Smooth muscle cell (in vitro differentiated cells): ENCODE results near the gene AKAP8L. TPM values are rescaled to one million over a fixed set of nuclear protein-coding genes. Genes with fewer than 3 reads are reported as not detected.

Experiments used
- DNase-seq: peaks from one replicate; lab custom pipeline; 2025; ENCODE audit not compliant: unreplicated experiment; lab: John Stamatoyannopoulos, UW
- H2AFZ ChIP-seq: fragments of 200-600 bp; sonication (generic); 2 replicates; pipeline ENCODE4 v1.6.0; 2016; ENCODE audit warnings: antibody characterized with exemption, low read depth, mild to moderate bottlenecking
- H3F3A ChIP-seq: fragments of 200-600 bp; sonication (generic); 2 replicates; pipeline ENCODE4 v1.6.0; 2017; ENCODE audit warnings: antibody characterized with exemption, low read depth
- H3K27ac ChIP-seq: fragments of 200-600 bp; sonication (generic); 2 replicates; pipeline ENCODE4 v1.5.1; 2016; ENCODE audit warnings: low read depth, mild to moderate bottlenecking
- H3K27me3 ChIP-seq: fragments of 200-600 bp; sonication (generic); 2 replicates; pipeline ENCODE4 v1.6.1; 2016; ENCODE audit warnings: low read depth, mild to moderate bottlenecking
- H3K36me3 ChIP-seq: fragments of 200-600 bp; sonication (generic); 2 replicates; pipeline ENCODE4 v1.5.1; 2016; ENCODE audit warnings: low read depth
- H3K4me1 ChIP-seq: fragments of 200-600 bp; sonication (generic); 2 replicates; pipeline ENCODE4 v1.5.1; 2016; ENCODE audit warnings: low read depth
- H3K4me2 ChIP-seq: fragments of 200-600 bp; sonication (generic); 2 replicates; pipeline ENCODE4 v1.6.0; 2016; ENCODE audit warnings: mild to moderate bottlenecking
- H3K4me3 ChIP-seq: fragments of 200-600 bp; sonication (generic); 2 replicates; pipeline ENCODE4 v1.5.1; 2016; ENCODE audit warnings: mild to moderate bottlenecking
- H3K79me2 ChIP-seq: fragments of 200-600 bp; sonication (generic); 2 replicates; pipeline ENCODE4 v1.6.0; 2016; ENCODE audit warnings: low read depth, mild to moderate bottlenecking
- H3K9ac ChIP-seq: fragments of 200-600 bp; sonication (generic); 2 replicates; pipeline ENCODE4 v1.6.0; 2016; ENCODE audit warnings: low read depth
- H3K9me3 ChIP-seq: fragments of 200-600 bp; sonication (generic); replicated peaks from 2 replicates; pipeline ENCODE4 v1.5.1; 2016; ENCODE audit warnings: low read depth
- H4K20me1 ChIP-seq: fragments of 200-600 bp; sonication (generic); 2 replicates; pipeline ENCODE4 v1.6.0; 2016; ENCODE audit warnings: low read depth
- WGBS: methylation state at CpG from one replicate; pipeline ENCODE4 v1.1.7; 2016; ENCODE audit warnings: low lambda C conversion rate; 5-methylcytosine and 5-hydroxymethylcytosine counted together
- polyA plus RNA-seq: library from polyadenylated mRNA; unstranded; fragments of >200 nt; fragmentation: Nextera tagmentation; extraction: Ambion mirVana; gene quantifications from 2 replicates; pipeline ENCODE4 v1.2.1, GENCODE V29; 2016
- total RNA-seq: library from RNA; depleted of rRNA; stranded (reverse); fragments of >200 nt; gene quantifications from 2 replicates; pipeline ENCODE4 v1.2.3, GENCODE V29; 2014
- TF ChIP-seq, protein P1 (sequence below): fragments of 200-600 bp; sonication (generic); IDR thresholded peaks from 2 replicates; pipeline ENCODE4 v1.5.1; 2017; ENCODE audit warnings: borderline replicate concordance, mild to moderate bottlenecking, antibody characterized with exemption; ENCODE audit not compliant: insufficient read depth, poor library complexity, severe bottlenecking

The AKAP8L gene
- total and polyA plus RNA-seq, 2 experiments from 2014 or later = 61.9 to 105 TPM

DNA sequence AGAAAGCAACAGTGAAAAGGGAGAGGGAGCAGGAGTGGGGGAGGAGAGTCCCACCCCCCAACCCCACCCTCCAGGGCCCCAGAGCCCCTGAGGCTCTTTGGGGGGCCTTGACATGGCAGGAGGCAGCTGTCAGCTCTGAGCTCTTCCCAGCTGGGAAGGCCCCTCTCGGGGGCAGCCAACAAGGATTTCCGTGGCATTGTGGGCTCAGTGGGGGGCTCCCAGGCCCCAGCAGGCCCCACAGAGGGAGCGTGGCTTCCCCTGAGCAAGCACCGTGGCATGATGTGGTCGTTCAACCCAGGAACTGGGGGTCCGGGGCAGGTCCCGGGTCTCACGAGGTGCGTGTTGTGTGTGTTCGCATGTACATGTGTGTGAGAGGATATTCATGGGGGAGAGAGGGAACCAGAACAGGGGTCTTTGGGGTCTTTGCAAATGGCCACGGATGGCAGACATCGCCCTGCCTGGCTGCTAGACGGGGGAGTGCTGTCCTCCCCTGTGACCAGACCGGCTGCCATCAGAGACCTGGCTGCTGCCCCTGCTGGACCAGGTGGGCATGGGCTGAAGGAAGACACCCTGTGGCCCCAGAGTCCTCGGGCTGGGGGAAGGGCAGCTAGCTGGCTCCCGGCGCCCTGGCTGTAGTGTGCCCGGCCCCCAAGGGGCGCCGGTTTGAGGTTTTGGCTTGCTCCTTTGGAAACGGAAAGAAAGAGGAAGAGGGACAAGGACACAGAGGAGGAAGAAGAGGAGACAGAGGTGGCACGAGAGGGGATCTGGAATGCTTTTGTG, 3.7 kb upstream of the AKAP8L start:
- Histone ChIP-seq H3K27ac (no peak overlapping the region), H3K9ac (no peak overlapping the region), H3F3A (peaks cover 9% of the 10 kb centered on the region), H3K4me2 (no peak overlapping the region), H3K4me1 (peaks cover 10% of the 10 kb centered on the region), H4K20me1 (peaks cover 11% of the 10 kb centered on the region), H3K36me3 (peaks cover 14% of the 10 kb centered on the region), H3K9me3 (no peaks in the 10 kb centered on the region), H3K4me3 (no peak overlapping the region), H3K27me3 (no peaks in the 10 kb centered on the region), H3K79me2 (peaks cover 13% of the 10 kb centered on the region), H2AFZ (no peak overlapping the region)
- 96% methylated on average over 22 of the region's 22 CpGs for WGBS
- no peak for DNase-seq
- TF ChIP-seq, protein P1, sequence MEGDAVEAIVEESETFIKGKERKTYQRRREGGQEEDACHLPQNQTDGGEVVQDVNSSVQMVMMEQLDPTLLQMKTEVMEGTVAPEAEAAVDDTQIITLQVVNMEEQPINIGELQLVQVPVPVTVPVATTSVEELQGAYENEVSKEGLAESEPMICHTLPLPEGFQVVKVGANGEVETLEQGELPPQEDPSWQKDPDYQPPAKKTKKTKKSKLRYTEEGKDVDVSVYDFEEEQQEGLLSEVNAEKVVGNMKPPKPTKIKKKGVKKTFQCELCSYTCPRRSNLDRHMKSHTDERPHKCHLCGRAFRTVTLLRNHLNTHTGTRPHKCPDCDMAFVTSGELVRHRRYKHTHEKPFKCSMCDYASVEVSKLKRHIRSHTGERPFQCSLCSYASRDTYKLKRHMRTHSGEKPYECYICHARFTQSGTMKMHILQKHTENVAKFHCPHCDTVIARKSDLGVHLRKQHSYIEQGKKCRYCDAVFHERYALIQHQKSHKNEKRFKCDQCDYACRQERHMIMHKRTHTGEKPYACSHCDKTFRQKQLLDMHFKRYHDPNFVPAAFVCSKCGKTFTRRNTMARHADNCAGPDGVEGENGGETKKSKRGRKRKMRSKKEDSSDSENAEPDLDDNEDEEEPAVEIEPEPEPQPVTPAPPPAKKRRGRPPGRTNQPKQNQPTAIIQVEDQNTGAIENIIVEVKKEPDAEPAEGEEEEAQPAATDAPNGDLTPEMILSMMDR = no peak

DNA sequence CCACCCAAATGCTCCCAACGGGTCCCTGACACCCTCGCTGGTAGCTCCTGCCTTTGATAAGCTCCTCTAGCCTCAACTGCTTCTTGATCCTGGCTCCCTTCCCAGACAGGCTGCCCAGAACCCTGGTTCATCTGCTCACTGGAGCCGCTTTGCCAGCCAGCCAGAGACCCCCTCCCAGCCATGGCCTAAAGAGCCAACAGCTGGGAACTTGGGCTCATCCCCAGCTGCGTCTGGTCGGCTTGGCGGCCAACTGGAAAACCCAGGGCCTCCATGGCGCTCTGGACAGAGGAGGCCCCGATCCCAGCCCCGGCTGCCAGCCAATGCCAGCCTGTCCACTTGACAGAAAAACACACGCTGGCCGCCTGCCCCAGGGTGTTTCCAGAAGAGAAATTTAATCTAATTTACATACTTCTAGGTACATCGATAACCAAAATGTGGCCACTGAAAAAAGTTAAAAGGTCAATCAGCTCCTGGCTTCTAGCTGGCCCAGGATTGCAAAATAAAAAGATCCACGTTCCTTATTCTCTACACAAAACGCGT, 3.0 kb upstream of the AKAP8L start:
- Histone ChIP-seq H3K27me3 (no peaks in the 10 kb centered on the region), H3K4me2 (no peak overlapping the region)

DNA sequence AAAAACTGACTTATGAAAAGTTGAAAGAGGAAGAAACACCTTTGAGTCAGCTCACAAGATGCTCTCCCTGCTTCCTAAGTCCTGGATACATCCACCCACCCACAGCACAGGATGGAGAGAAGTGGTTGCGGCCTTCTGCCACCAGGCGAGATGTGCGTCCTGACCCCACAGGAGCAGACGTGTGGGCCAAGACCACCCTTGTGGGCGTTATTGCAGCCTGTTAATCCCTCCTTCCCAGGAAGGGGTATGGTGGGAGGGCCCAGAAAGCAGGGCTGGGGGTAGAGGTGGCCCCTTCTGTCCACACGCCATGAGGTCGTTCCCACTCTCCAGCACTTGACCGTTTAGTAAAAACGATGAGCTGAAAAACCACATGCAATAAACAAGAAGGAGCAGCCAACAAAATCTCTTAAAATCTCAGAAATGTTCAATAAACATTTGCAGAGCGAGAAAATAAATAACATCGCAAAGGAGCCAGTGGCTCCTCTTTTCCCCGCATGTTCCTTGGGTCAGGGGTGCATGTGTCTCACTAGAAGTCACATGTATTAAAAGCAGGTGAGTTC, 2.4 kb upstream of the AKAP8L start:
- WGBS = 93% methylated on average over 12 of the region's 12 CpGs
- peaks cover 14% of the 10 kb centered on the region for H3K36me3 ChIP-seq
- no peak overlapping the region for H3K4me3 ChIP-seq
- H3K79me2 ChIP-seq = peaks cover 26% of the 10 kb centered on the region
- no peak overlapping the region for H3K9ac ChIP-seq
- no peak overlapping the region for H3K27ac ChIP-seq
- H4K20me1 ChIP-seq = peaks cover 20% of the 10 kb centered on the region
- H3K4me1 ChIP-seq = peaks cover 19% of the 10 kb centered on the region
- no peaks in the 10 kb centered on the region for H3K9me3 ChIP-seq
- TF ChIP-seq, protein P1 = no peak
- no peak for DNase-seq
- peaks cover 9% of the 10 kb centered on the region for H3F3A ChIP-seq
- no peaks in the 10 kb centered on the region for H3K27me3 ChIP-seq
- H2AFZ ChIP-seq = no peak overlapping the region
- no peak overlapping the region for H3K4me2 ChIP-seq

More for the DNA sequence above, 3.0 kb upstream of the AKAP8L start:
- H2AFZ ChIP-seq = no peak overlapping the region
- TF ChIP-seq, protein P1 = no peak
- H3K4me3 ChIP-seq = no peak overlapping the region
- H3F3A ChIP-seq = peaks cover 9% of the 10 kb centered on the region
- no peak overlapping the region for H3K27ac ChIP-seq
- H3K79me2 ChIP-seq = peaks cover 20% of the 10 kb centered on the region
- no peaks in the 10 kb centered on the region for H3K9me3 ChIP-seq
- WGBS = 94% methylated on average over 15 of the region's 15 CpGs
- no peak overlapping the region for H3K9ac ChIP-seq
- H3K4me1 ChIP-seq = peaks cover 17% of the 10 kb centered on the region
- peaks cover 15% of the 10 kb centered on the region for H4K20me1 ChIP-seq
- DNase-seq = no peak
- H3K36me3 ChIP-seq = peaks cover 14% of the 10 kb centered on the region
